ENCODE measurements around the gene ADAMTSL5.

Gene ADAMTSL5

DNA sequence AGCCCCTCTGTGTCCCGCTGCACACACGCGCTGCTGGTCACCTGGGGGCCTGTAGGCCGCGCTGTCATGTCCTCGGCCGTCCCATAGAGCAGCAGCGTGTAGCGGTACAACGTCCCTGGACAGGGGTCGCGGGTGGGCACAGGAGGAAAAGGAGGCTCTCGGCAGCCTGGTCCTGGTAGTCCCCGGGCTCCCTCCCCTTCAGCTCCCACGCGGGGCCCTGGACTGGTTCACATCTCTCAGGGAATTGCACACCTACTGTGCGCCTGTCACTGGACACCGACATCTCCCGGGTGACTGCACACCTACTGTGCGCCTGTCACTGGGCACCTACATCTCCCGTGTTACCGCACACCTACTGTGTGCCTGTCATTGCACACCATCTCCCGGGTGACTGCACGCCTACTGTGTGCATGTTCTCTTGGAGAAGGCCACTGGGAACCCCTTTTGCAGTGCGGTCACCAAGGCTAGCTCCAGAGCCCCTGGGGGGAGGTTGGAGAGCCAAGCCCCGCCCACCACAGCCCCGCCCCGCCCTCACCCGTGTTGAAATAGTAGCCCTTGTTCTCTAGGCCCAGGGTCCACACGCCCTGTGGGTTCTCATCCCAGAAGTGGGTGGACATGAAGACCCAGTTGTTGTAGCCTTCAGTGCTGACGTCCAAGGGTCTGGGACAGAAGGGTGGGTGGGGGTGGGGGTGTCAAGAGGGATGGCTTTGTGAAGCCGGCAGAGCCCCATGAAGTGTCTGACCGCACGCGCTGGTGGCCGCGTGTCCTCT lies 30.3 kb downstream of the ADAMTSL5 start:
- H3K4me3 ChIP-seq (ENCODE audit: low read length, poor library complexity, severe bottlenecking), result no peak overlapping the region
- H4K20me1 ChIP-seq (ENCODE audit: insufficient read depth, low read length, poor library complexity, severe bottlenecking), result peaks cover 5% of the 10 kb centered on the region
- no peak overlapping the region for H2AFZ ChIP-seq (ENCODE audit: low read length)
- H3K79me2 ChIP-seq (ENCODE audit: insufficient read depth, low read length), result peaks cover 14% of the 10 kb centered on the region
- no peaks in the 10 kb centered on the region for H3K36me3 ChIP-seq (ENCODE audit: insufficient read depth, low read length)
- no peak for TF ChIP-seq EZH2phosphoT487 (IDR thresholded peaks at IDR 0.05; ENCODE audit: borderline replicate concordance)
- TF ChIP-seq, protein P1, sequence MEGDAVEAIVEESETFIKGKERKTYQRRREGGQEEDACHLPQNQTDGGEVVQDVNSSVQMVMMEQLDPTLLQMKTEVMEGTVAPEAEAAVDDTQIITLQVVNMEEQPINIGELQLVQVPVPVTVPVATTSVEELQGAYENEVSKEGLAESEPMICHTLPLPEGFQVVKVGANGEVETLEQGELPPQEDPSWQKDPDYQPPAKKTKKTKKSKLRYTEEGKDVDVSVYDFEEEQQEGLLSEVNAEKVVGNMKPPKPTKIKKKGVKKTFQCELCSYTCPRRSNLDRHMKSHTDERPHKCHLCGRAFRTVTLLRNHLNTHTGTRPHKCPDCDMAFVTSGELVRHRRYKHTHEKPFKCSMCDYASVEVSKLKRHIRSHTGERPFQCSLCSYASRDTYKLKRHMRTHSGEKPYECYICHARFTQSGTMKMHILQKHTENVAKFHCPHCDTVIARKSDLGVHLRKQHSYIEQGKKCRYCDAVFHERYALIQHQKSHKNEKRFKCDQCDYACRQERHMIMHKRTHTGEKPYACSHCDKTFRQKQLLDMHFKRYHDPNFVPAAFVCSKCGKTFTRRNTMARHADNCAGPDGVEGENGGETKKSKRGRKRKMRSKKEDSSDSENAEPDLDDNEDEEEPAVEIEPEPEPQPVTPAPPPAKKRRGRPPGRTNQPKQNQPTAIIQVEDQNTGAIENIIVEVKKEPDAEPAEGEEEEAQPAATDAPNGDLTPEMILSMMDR (conservative IDR thresholded peaks at IDR 0.05; ENCODE audit: low read length), result no peak
- H3K9me3 ChIP-seq (ENCODE audit: insufficient read depth, low read depth, low read length), result no peaks in the 10 kb centered on the region
- H3K4me1 ChIP-seq (ENCODE audit: insufficient read depth, low read length, poor library complexity, severe bottlenecking), result peaks cover 7% of the 10 kb centered on the region
- H3K9ac ChIP-seq (ENCODE audit: low read depth, low read length, poor library complexity, severe bottlenecking), result no peak overlapping the region
- no peaks in the 10 kb centered on the region for H3K27me3 ChIP-seq (ENCODE audit: insufficient read depth, low read length, poor library complexity, severe bottlenecking)
- H3K9me2 ChIP-seq (replicated peaks; ENCODE audit: low read depth, low read length), result no peaks in the 10 kb centered on the region
- H3F3A ChIP-seq (ENCODE audit: low read depth), result no peaks in the 10 kb centered on the region
- no peak overlapping the region for H3K4me2 ChIP-seq (ENCODE audit: low read depth, low read length, poor library complexity, severe bottlenecking)

DNA sequence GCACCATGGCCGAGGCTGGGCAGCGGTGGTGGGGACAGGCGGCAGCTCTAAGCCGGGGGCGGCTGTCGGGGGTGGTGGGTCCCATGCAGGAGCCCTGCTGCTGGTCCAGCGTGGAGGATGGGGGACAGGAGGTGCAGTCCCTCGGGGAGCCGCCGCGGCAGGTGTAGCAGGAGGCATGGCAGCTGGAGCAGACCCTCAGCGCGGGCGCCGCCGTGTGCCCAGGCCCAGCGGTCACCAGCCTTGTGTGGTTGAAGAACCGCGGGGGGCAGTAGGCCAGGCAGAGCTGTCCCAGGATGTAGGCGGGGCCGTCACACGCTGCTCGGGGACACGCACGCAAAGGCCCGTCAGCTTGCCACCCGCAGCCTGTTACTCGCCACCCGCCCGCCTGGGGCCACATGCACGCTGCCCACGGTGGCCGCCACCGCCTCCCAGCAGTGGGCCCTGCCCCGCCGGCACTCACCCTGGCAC lies 30.9 kb downstream of the ADAMTSL5 start:
- no peak overlapping the region for H3K9ac ChIP-seq (ENCODE audit: low read depth, low read length, poor library complexity, severe bottlenecking)

DNA sequence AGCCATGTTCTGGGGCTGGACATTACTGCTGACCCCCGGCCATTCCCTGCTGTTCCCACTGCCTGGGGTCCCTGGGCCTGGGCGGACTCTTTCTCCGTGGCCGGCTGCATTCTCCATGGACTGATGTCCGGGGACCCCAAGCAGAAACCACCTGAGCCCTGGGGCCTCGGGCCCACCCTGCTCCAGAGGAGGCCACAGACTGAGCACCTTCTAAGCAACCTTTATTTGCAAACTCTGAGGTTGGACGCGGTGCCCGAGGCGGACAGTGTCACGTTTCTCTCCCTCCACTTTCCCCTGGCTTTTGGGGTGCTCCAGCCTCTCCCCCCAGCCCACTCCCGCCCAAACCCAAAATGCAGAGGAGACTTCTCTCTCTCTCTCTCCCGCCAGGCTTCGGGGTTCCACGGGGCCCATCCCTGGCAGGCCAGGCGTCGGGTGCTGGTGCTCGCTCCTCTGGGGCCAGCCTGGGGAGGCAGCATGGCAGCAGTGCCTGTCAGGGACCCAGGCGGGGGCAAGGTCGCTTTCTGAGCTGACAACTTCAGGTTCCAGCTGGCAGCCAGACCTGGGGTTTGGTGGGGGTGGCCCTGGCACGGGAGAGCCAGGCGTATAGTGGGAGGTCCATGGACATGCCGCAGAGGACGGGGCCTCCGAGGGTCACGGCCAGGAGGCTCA lies 31.5 kb downstream of the ADAMTSL5 start:
- Histone ChIP-seq H3F3A (ENCODE audit: low read depth) (no peaks in the 10 kb centered on the region), H3K4me2 (ENCODE audit: low read depth, low read length, poor library complexity, severe bottlenecking) (no peak overlapping the region)

More for the DNA sequence above, 30.9 kb downstream of the ADAMTSL5 start:
- peaks cover 11% of the 10 kb centered on the region for H3K4me1 ChIP-seq (ENCODE audit: insufficient read depth, low read length, poor library complexity, severe bottlenecking)
- no peaks in the 10 kb centered on the region for H3F3A ChIP-seq (ENCODE audit: low read depth)
- H3K27me3 ChIP-seq (ENCODE audit: insufficient read depth, low read length, poor library complexity, severe bottlenecking), result no peaks in the 10 kb centered on the region
- H2AFZ ChIP-seq (ENCODE audit: low read length), result no peak overlapping the region
- no peak overlapping the region for H3K4me2 ChIP-seq (ENCODE audit: low read depth, low read length, poor library complexity, severe bottlenecking)
- no peak overlapping the region for H3K4me3 ChIP-seq (ENCODE audit: low read length, poor library complexity, severe bottlenecking)
- H3K79me2 ChIP-seq (ENCODE audit: insufficient read depth, low read length), result peaks cover 20% of the 10 kb centered on the region
- TF ChIP-seq, protein P1 (conservative IDR thresholded peaks at IDR 0.05; ENCODE audit: low read length), result no peak
- no peak for TF ChIP-seq EZH2phosphoT487 (IDR thresholded peaks at IDR 0.05; ENCODE audit: borderline replicate concordance)
- no peaks in the 10 kb centered on the region for H3K36me3 ChIP-seq (ENCODE audit: insufficient read depth, low read length)
- H3K9me3 ChIP-seq (ENCODE audit: insufficient read depth, low read depth, low read length), result no peaks in the 10 kb centered on the region
- peaks cover 11% of the 10 kb centered on the region for H4K20me1 ChIP-seq (ENCODE audit: insufficient read depth, low read length, poor library complexity, severe bottlenecking)
- no peaks in the 10 kb centered on the region for H3K9me2 ChIP-seq (replicated peaks; ENCODE audit: low read depth, low read length)

More for the DNA sequence above, 31.5 kb downstream of the ADAMTSL5 start:
- peaks cover 11% of the 10 kb centered on the region for H3K4me1 ChIP-seq (ENCODE audit: insufficient read depth, low read length, poor library complexity, severe bottlenecking)
- H3K36me3 ChIP-seq (ENCODE audit: insufficient read depth, low read length), result no peaks in the 10 kb centered on the region
- H2AFZ ChIP-seq (ENCODE audit: low read length), result no peak overlapping the region
- H3K9ac ChIP-seq (ENCODE audit: low read depth, low read length, poor library complexity, severe bottlenecking), result no peak overlapping the region
- no peaks in the 10 kb centered on the region for H3K9me3 ChIP-seq (ENCODE audit: insufficient read depth, low read depth, low read length)
- H3K79me2 ChIP-seq (ENCODE audit: insufficient read depth, low read length), result peaks cover 23% of the 10 kb centered on the region
- H3K4me3 ChIP-seq (ENCODE audit: low read length, poor library complexity, severe bottlenecking), result no peak overlapping the region
- TF ChIP-seq EZH2phosphoT487 (IDR thresholded peaks at IDR 0.05; ENCODE audit: borderline replicate concordance), result no peak
- TF ChIP-seq, protein P1 (conservative IDR thresholded peaks at IDR 0.05; ENCODE audit: low read length), result no peak
- no peaks in the 10 kb centered on the region for H3K9me2 ChIP-seq (replicated peaks; ENCODE audit: low read depth, low read length)
- no peaks in the 10 kb centered on the region for H3K27me3 ChIP-seq (ENCODE audit: insufficient read depth, low read length, poor library complexity, severe bottlenecking)
- peaks cover 14% of the 10 kb centered on the region for H4K20me1 ChIP-seq (ENCODE audit: insufficient read depth, low read length, poor library complexity, severe bottlenecking)
